Stomach (tissue), 9 donors: Measurements from ENCODE around the gene COL13A1. TPM values are rescaled to one million over a fixed set of nuclear protein-coding genes. Genes with fewer than 3 reads are reported as not detected.

ENCODE experiments used
- DNase-seq, 2 donors: peaks; one replicate each; pipeline versions ENCODE4 v3.0.0 to v3.0.0-alpha.2; 2013 to 2019
- H3K27ac ChIP-seq, 5 donors: fragments of 200-600 bp in 4 of 5; sonication (generic) in 4 of 5; one replicate each; pipeline ENCODE4 v1.5.1; 2013 to 2019; ENCODE audit warnings: mild to moderate bottlenecking in 1 of 5, moderate library complexity in 1 of 5
- H3K27me3 ChIP-seq, 3 donors: fragments of 200-600 bp; sonication (generic); one replicate each; pipeline ENCODE4 v1.5.1; 2017 to 2019; ENCODE audit warnings: mixed run types in 1 of 3
- H3K36me3 ChIP-seq, 4 donors: fragments of 200-600 bp; sonication (generic); 1 replicate in 3 of 4; 2 replicates in 1 of 4; pipeline ENCODE4 v1.5.1; 2016 to 2019
- H3K4me1 ChIP-seq, 4 donors: fragments of 200-600 bp; sonication (generic); one replicate each; pipeline ENCODE4 v1.5.1; 2016 to 2019
- H3K4me3 ChIP-seq, 4 donors: fragments of 200-600 bp; sonication (generic) in 3 of 4; one replicate each; pipeline ENCODE4 v1.5.1; 2016 to 2019; ENCODE audit warnings: mild to moderate bottlenecking in 1 of 4
- H3K9me3 ChIP-seq, 4 donors: fragments of 200-600 bp; sonication (generic); one replicate each; pipeline ENCODE4 v1.5.1; 2016 to 2019
- EP300 ChIP-seq: sonication (generic); formaldehyde crosslinking; IDR thresholded peaks from one replicate; pipeline ENCODE4 v1.6.1; 2017; ENCODE audit warnings: antibody characterized with exemption
- POLR2A ChIP-seq, 4 donors: fragments of 450-650 bp; IDR thresholded peaks; one replicate each; pipeline ENCODE4 v1.6.1; 2016; ENCODE audit warnings: antibody characterized with exemption in 4 of 4, control low read depth in 2 of 4, mild to moderate bottlenecking in 1 of 4, moderate library complexity in 1 of 4
- POLR2AphosphoS5 ChIP-seq, 3 donors: sonication (generic); formaldehyde crosslinking; IDR thresholded peaks; one replicate each; pipeline ENCODE4 v1.6.1; 2016; ENCODE audit warnings: antibody characterized with exemption in 3 of 3
- WGBS, 5 donors: extraction: QIAGEN DNeasy Blood & Tissue Kit in 3 of 5; methylation state at CpG; one replicate each; pipeline versions ENCODE4 v1.1.5 to v1.1.7; 2013 to 2018; 5-methylcytosine and 5-hydroxymethylcytosine counted together
- intact Hi-C: fragments of 100-400 bp; cut with DNase I; formaldehyde crosslinking; loops from one replicate; pipeline ENCODE4 v1.15.1; 2023; ENCODE audit warnings: low total_unique reads
- polyA plus RNA-seq, 3 donors: library from polyadenylated mRNA; stranded (reverse); fragments of 200-250 nt; gene quantifications; one replicate each; pipeline ENCODE4 v1.2.3, GENCODE V29; 2013
- total RNA-seq, 5 donors: library from RNA; depleted of rRNA; stranded (reverse); fragments of >200 nt; gene quantifications; one replicate each; pipeline versions ENCODE4 v1.1.0 to v1.2.3, GENCODE V29; 2014 to 2016
- TF ChIP-seq, protein P1 (sequence below), 7 experiments: fragments of 450-650 bp in 4 of 7; fragments of 200-600 bp in 3 of 7; sonication (generic) in 3 of 7; IDR thresholded peaks; one replicate each; pipeline ENCODE4 v1.5.1; 2016 to 2019; ENCODE audit warnings: antibody characterized with exemption in 7 of 7, control low read depth in 2 of 7, mild to moderate bottlenecking in 1 of 7
- donor health status: healthy with polysubstance abuse.
- donor health status: Bipolar disorder and iron deficiency.
- donor health status: healthy.

Gene COL13A1
- total and polyA plus RNA-seq, 8 donors: 0.58 to 9.9 (median 6.9) TPM

DNA sequence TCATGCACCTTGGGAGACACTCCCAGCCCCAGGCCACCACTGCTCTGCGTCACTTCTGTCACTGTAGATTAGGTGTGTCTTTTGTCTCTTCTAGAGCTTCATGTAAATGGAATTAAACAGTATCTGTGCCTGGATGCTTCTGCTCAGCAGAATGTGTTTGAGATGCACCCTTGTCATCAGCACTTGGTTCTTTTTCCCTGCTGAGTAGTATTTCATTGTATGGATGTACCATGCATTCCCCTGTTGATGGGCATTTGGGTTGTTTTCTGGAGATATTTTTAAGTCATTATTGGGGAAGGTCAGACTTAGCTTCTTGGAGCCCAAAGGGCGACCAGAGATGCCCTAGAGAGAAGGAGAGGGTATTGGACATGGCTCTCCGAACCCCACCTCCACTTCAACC is 126.6 kb downstream of the COL13A1 start:
- 70 to 87% (median 83%) methylated on average over 3 of the region's 3 CpGs for WGBS, 5 donors
- Histone ChIP-seq H3K27ac (no peak overlapping the region), H3K4me1 (no peaks in the 10 kb centered on the region), H3K36me3 (peaks cover 0 to 42% (median 0%) of the 10 kb centered on the region in 4 donors), H3K4me3 (no peak overlapping the region), H3K9me3 (no peaks in the 10 kb centered on the region), H3K27me3 (peaks cover 0 to 4% (median 4%) of the 10 kb centered on the region in 3 donors)
- intact Hi-C loops: no loop called here
- no peak for DNase-seq
- TF ChIP-seq EP300: no peak
- TF ChIP-seq, protein P1, sequence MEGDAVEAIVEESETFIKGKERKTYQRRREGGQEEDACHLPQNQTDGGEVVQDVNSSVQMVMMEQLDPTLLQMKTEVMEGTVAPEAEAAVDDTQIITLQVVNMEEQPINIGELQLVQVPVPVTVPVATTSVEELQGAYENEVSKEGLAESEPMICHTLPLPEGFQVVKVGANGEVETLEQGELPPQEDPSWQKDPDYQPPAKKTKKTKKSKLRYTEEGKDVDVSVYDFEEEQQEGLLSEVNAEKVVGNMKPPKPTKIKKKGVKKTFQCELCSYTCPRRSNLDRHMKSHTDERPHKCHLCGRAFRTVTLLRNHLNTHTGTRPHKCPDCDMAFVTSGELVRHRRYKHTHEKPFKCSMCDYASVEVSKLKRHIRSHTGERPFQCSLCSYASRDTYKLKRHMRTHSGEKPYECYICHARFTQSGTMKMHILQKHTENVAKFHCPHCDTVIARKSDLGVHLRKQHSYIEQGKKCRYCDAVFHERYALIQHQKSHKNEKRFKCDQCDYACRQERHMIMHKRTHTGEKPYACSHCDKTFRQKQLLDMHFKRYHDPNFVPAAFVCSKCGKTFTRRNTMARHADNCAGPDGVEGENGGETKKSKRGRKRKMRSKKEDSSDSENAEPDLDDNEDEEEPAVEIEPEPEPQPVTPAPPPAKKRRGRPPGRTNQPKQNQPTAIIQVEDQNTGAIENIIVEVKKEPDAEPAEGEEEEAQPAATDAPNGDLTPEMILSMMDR (IDR thresholded peaks at IDR 0.05): no peak
- no peak for TF ChIP-seq POLR2AphosphoS5 (IDR thresholded peaks at IDR 0.05)
- no peak for TF ChIP-seq POLR2A (IDR thresholded peaks at IDR 0.05)

DNA sequence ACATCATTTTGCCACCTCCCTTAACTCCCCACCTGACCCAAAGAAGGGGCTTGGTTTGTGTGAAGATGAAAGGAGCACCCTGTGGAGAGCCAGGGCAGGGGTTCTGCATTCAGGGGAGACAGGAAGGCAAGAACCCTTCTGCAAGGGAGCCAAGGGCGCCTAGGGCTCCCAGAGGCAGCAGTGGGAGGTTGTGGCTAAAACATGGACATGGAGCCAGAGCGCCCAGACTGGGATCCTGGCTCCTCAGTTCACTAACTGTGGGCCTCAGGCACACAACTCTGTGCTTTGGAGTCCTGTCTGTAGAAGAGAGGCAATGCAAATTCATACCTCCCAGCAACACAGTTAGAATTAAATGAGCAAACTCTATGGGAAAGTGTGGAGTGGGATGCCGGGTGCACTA is 127.9 kb downstream of the COL13A1 start:
- Histone ChIP-seq H3K27ac (no peak overlapping the region), H3K4me3 (no peak overlapping the region), H3K4me1 (no peaks in the 10 kb centered on the region), H3K27me3 (peaks cover 0 to 4% (median 4%) of the 10 kb centered on the region in 3 donors), H3K9me3 (no peaks in the 10 kb centered on the region), H3K36me3 (peaks cover 0 to 42% (median 0%) of the 10 kb centered on the region in 4 donors)
- no peak for TF ChIP-seq EP300
- no peak for TF ChIP-seq POLR2A (IDR thresholded peaks at IDR 0.05)
- TF ChIP-seq, protein P1 (IDR thresholded peaks at IDR 0.05): no peak
- TF ChIP-seq POLR2AphosphoS5 (IDR thresholded peaks at IDR 0.05): no peak
- DNase-seq: no peak
- WGBS, 5 donors: 75 to 87% (median 80%) methylated on average over 3 of the region's 3 CpGs
- intact Hi-C loops: no loop called here

DNA sequence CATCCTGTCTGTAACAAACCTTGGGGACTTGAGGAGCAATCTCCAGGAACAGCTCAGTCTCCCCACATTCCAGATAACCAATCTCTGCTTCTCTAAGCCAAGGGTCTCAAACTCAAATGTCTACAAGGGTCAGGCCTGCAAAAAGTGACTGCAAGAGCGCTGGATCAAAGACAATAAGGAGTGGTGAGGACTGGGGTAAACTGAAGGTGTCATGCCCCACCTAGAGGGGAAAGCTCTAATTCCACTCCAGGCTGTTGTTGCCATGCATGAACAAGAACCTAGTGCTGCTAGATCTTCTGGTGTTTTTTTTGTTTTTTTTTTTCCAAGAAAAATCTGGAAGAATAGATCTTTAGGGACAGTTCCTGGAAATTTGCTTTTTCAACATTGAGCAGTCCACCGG is 133.1 kb downstream of the COL13A1 start:
- H3K9me3 ChIP-seq: no peaks in the 10 kb centered on the region
- TF ChIP-seq POLR2AphosphoS5 (IDR thresholded peaks at IDR 0.05) (no peak), EP300 (no peak), POLR2A (IDR thresholded peaks at IDR 0.05) (no peak)
- TF ChIP-seq, protein P1 (IDR thresholded peaks at IDR 0.05): no peak
- H3K27ac ChIP-seq: no peak overlapping the region
- H3K36me3 ChIP-seq: peaks cover 0 to 19% (median 0%) of the 10 kb centered on the region in 4 donors
- WGBS, 5 donors: 85 to 92% (median 86%) methylated on average over 2 of the region's 2 CpGs
- H3K4me1 ChIP-seq: no peaks in the 10 kb centered on the region
- H3K4me3 ChIP-seq: no peak overlapping the region
- intact Hi-C loops: no loop called here
- peaks cover 0 to 4% (median 4%) of the 10 kb centered on the region in 3 donors for H3K27me3 ChIP-seq
- DNase-seq: no peak

DNA sequence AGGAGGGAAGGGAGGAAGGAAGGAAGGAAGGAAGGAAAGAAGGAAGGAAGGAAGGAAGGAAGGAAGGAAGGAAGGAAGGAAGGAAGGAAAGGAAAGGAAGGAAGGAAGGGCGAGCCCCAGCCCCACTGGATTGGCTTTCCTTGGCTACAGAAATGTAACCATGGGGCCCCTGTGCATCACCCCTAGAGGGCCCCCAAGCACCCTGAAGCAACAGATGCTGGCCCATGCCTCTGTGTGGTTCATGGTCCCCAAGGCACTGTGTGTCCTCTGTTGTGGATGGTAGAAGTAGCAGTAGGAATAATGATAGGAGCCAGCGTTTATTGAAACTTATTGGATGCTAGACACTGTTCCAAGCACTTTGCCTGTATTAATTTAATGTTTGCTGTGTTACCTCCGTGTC is 134.4 kb downstream of the COL13A1 start:
- Histone ChIP-seq H3K27me3 (peaks cover 0 to 4% (median 4%) of the 10 kb centered on the region in 3 donors), H3K4me3 (no peak overlapping the region), H3K27ac (no peak overlapping the region), H3K4me1 (no peaks in the 10 kb centered on the region), H3K36me3 (peaks cover 0 to 19% (median 0%) of the 10 kb centered on the region in 4 donors), H3K9me3 (peaks cover 0 to 3% (median 2%) of the 10 kb centered on the region in 4 donors)
- 65 to 77% (median 74%) methylated on average over 3 of the region's 3 CpGs for WGBS, 5 donors
- TF ChIP-seq, protein P1 (IDR thresholded peaks at IDR 0.05): no peak
- TF ChIP-seq EP300 (no peak), POLR2A (IDR thresholded peaks at IDR 0.05) (no peak), POLR2AphosphoS5 (IDR thresholded peaks at IDR 0.05) (no peak)
- intact Hi-C loops: no loop called here
- DNase-seq: no peak
